IgD-negative memory B cell (primary cell): ENCODE measurements around the gene HSD3B2. TPM values are rescaled to one million over a fixed set of nuclear protein-coding genes. Genes with fewer than 3 reads are reported as not detected.
A peak's percentile ranks its signal among the peaks of the same experiment; 100 is the strongest.

ENCODE experiments used
- H3K27ac Mint-ChIP-seq, 3 donors: one replicate each; pipeline ENCODE4 v1.8.0; 2020 to 2022; ENCODE audit warnings: mild to moderate bottlenecking in 3 of 3, mixed read lengths in 3 of 3, moderate library complexity in 1 of 3
- H3K27me3 Mint-ChIP-seq: one replicate; pipeline ENCODE4 v1.8.0; 2021; ENCODE audit warnings: mixed read lengths
- H3K36me3 Mint-ChIP-seq: one replicate; pipeline ENCODE4 v1.8.0; 2020; ENCODE audit warnings: mild to moderate bottlenecking, mixed read lengths
- H3K4me1 Mint-ChIP-seq, 3 donors: one replicate each; pipeline ENCODE4 v1.8.0; 2020 to 2022; ENCODE audit warnings: mixed read lengths in 3 of 3, mild to moderate bottlenecking in 1 of 3
- H3K4me3 Mint-ChIP-seq, 4 donors: one replicate each; pipeline ENCODE4 v1.8.0; 2020 to 2022; ENCODE audit warnings: mild to moderate bottlenecking in 4 of 4, mixed read lengths in 4 of 4, moderate library complexity in 3 of 4
- H3K9me3 Mint-ChIP-seq, 3 donors: one replicate each; pipeline ENCODE4 v1.8.0; 2020 to 2021; ENCODE audit warnings: mixed read lengths in 3 of 3, mild to moderate bottlenecking in 1 of 3
- polyA plus RNA-seq: library from polyadenylated mRNA; unstranded; fragments of 300-500 nt; fragmentation: Illumina TruSeq; gene quantifications from one replicate; pipeline ENCODE4 v1.2.3, GENCODE V29; 2021

The HSD3B2 gene
- polyA plus RNA-seq, 1 donor from 2014 or later, result not detected

GRCh38 chr1:119428991-119429390 is 14.0 kb downstream of the HSD3B2 start:
- peaks cover 8% of the 10 kb centered on the region for H3K27me3 Mint-ChIP-seq
- no peaks in the 10 kb centered on the region for H3K36me3 Mint-ChIP-seq
- no peak overlapping the region for H3K27ac Mint-ChIP-seq
- H3K4me1 Mint-ChIP-seq, result no peaks in the 10 kb centered on the region
- H3K4me3 Mint-ChIP-seq, result no peak overlapping the region
- peaks cover 0 to 3% (median 0%) of the 10 kb centered on the region in 3 donors for H3K9me3 Mint-ChIP-seq

DNA sequence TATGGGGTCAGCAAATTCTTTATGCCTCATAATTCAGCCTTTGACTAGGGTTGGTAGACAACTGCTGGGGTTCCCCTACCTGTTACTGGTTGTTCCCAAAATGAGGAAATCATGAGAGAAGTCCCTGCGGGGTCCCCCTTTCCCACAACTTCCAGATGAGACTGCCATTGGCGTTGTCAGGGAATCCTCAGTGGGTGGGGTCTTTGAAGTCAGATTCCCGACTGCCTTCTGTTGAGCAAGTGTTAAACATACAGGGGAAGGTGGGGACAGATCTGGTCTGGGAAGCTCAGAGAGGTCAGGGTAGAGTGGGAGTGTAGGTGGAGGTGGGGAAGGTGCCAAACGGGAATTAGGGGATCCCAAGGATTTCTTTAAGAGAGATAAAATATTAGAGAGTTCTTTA is 14.7 kb downstream of the HSD3B2 start:
- H3K4me1 Mint-ChIP-seq, result no peaks in the 10 kb centered on the region
- H3K9me3 Mint-ChIP-seq, result peaks cover 0 to 3% (median 0%) of the 10 kb centered on the region in 3 donors
- H3K4me3 Mint-ChIP-seq, result no peak overlapping the region
- peaks cover 8% of the 10 kb centered on the region for H3K27me3 Mint-ChIP-seq
- no peak overlapping the region for H3K27ac Mint-ChIP-seq
- no peaks in the 10 kb centered on the region for H3K36me3 Mint-ChIP-seq

GRCh38 chr1:119430486-119430885 is 15.5 kb downstream of the HSD3B2 start:
- Mint-ChIP-seq H3K36me3 (no peaks in the 10 kb centered on the region), H3K27ac (peak overlapping the region in 1 of 3 donors; percentile 37), H3K4me3 (no peak overlapping the region), H3K4me1 (no peaks in the 10 kb centered on the region), H3K27me3 (peaks cover 8% of the 10 kb centered on the region), H3K9me3 (peaks cover 0 to 3% (median 0%) of the 10 kb centered on the region in 3 donors)

DNA sequence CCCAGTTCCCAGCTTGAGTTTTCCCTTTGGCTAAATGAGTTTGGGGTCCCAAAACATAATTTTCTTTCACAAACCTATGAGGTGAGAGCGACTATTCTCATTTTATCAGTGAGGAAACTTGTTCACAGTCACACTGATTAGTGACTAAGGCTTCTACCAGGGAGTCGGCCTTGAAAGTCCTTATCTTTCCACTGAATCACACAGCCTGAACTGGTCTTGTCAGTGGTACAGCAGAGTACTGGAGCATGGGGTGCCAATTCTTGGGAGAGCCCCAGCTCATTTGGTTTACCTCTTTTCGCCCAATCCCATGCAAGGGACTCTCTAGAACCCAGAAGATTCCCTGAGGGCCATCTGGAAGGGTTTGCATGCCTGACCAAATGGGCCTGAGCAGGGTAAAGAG is 16.9 kb downstream of the HSD3B2 start:
- Mint-ChIP-seq H3K9me3 (peaks cover 0 to 3% (median 0%) of the 10 kb centered on the region in 3 donors), H3K36me3 (no peaks in the 10 kb centered on the region), H3K27me3 (peaks cover 8% of the 10 kb centered on the region), H3K4me1 (no peaks in the 10 kb centered on the region), H3K4me3 (no peak overlapping the region), H3K27ac (no peak overlapping the region)

DNA sequence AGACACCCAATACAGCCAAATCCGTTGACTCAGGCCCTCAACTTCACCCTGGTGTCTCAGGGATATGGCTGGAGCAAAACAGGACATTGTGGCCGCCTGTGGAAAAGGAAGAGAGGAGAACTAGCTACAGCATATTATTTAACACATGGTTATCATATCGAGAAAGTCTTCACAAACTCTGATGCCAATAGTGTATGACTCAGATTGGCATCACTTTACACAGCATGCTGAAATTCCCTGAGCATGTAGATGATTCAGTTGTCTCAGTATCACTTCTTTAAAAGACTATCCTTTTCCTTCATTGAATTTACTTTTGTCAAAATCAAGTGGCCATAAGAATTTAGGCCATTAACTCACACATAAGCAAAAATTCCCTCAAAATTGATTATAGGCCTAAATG is 20.1 kb downstream of the HSD3B2 start:
- Mint-ChIP-seq H3K36me3 (no peaks in the 10 kb centered on the region), H3K4me1 (no peaks in the 10 kb centered on the region), H3K4me3 (no peak overlapping the region), H3K9me3 (peaks cover 0 to 1% (median 0%) of the 10 kb centered on the region in 3 donors), H3K27ac (no peak overlapping the region), H3K27me3 (peaks cover 6% of the 10 kb centered on the region)

GRCh38 chr1:119438761-119439160 is 23.8 kb downstream of the HSD3B2 start:
- Mint-ChIP-seq H3K9me3 (no peaks in the 10 kb centered on the region), H3K36me3 (no peaks in the 10 kb centered on the region), H3K27ac (no peak overlapping the region), H3K4me3 (no peak overlapping the region), H3K4me1 (no peaks in the 10 kb centered on the region), H3K27me3 (peaks cover 9% of the 10 kb centered on the region)

GRCh38 chr1:119440721-119441307 is 25.9 kb downstream of the HSD3B2 start:
- H3K27me3 Mint-ChIP-seq, result peaks cover 9% of the 10 kb centered on the region
- no peaks in the 10 kb centered on the region for H3K36me3 Mint-ChIP-seq
- H3K4me3 Mint-ChIP-seq, result no peak overlapping the region
- H3K4me1 Mint-ChIP-seq, result no peaks in the 10 kb centered on the region
- H3K27ac Mint-ChIP-seq, result no peak overlapping the region
- H3K9me3 Mint-ChIP-seq, result no peaks in the 10 kb centered on the region

- Mint-ChIP-seq H3K27me3 (peaks cover 9% of the 10 kb centered on the region), H3K9me3 (no peaks in the 10 kb centered on the region), H3K4me3 (no peak overlapping the region), H3K4me1 (no peaks in the 10 kb centered on the region), H3K36me3 (no peaks in the 10 kb centered on the region), H3K27ac (no peak overlapping the region)
Observed at GRCh38 chr1:119442756-119443155, 27.8 kb downstream of the HSD3B2 start.

GRCh38 chr1:119446321-119446720 is 31.4 kb downstream of the HSD3B2 start:
- Mint-ChIP-seq H3K36me3 (no peaks in the 10 kb centered on the region), H3K9me3 (no peaks in the 10 kb centered on the region), H3K4me1 (no peaks in the 10 kb centered on the region), H3K27ac (no peak overlapping the region), H3K27me3 (peaks cover 9% of the 10 kb centered on the region), H3K4me3 (no peak overlapping the region)

GRCh38 chr1:119447344-119448126 is 32.6 kb downstream of the HSD3B2 start:
- H3K4me1 Mint-ChIP-seq, result no peaks in the 10 kb centered on the region

DNA sequence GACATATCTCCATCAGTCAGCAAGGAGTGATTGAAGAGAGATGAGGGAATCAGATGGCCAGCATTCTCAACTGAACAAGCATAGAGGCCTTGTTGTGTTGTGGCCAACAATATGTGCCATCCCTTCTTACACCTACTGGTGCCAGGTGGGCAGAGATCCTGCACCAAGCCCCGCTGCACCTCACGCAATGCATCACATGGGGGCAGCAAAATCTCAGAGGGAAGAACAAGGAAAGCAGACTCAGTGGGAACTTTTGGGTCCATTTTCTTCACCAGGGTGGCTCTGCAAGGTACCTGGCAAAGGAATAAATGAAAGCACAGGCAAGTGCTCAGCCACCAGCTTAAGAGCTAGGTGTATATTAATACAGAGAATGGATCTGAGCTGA is 33.2 kb downstream of the HSD3B2 start:
- Mint-ChIP-seq H3K4me3 (no peak overlapping the region), H3K27me3 (peaks cover 5% of the 10 kb centered on the region), H3K9me3 (no peaks in the 10 kb centered on the region), H3K4me1 (no peaks in the 10 kb centered on the region), H3K27ac (no peak overlapping the region), H3K36me3 (peaks cover 2% of the 10 kb centered on the region)

More at GRCh38 chr1:119447344-119448126, 32.6 kb downstream of the HSD3B2 start:
- Mint-ChIP-seq H3K27me3 (peaks cover 5% of the 10 kb centered on the region), H3K27ac (no peak overlapping the region), H3K36me3 (no peaks in the 10 kb centered on the region), H3K4me3 (no peak overlapping the region), H3K9me3 (no peaks in the 10 kb centered on the region)

- H3K4me1 Mint-ChIP-seq, result no peaks in the 10 kb centered on the region
- H3K36me3 Mint-ChIP-seq, result peaks cover 2% of the 10 kb centered on the region
- no peak overlapping the region for H3K4me3 Mint-ChIP-seq
- no peak overlapping the region for H3K27ac Mint-ChIP-seq
- no peaks in the 10 kb centered on the region for H3K27me3 Mint-ChIP-seq
- H3K9me3 Mint-ChIP-seq, result peaks cover 0 to 2% (median 0%) of the 10 kb centered on the region in 3 donors
Observed at GRCh38 chr1:119449971-119450370, 35.0 kb downstream of the HSD3B2 start.

GRCh38 chr1:119451158-119451557 is 36.2 kb downstream of the HSD3B2 start:
- H3K9me3 Mint-ChIP-seq, result peaks cover 0 to 2% (median 0%) of the 10 kb centered on the region in 3 donors
- no peaks in the 10 kb centered on the region for H3K4me1 Mint-ChIP-seq
- H3K27ac Mint-ChIP-seq, result no peak overlapping the region
- no peaks in the 10 kb centered on the region for H3K27me3 Mint-ChIP-seq
- peaks cover 2% of the 10 kb centered on the region for H3K36me3 Mint-ChIP-seq
- no peak overlapping the region for H3K4me3 Mint-ChIP-seq

GRCh38 chr1:119452091-119452490 is 37.1 kb downstream of the HSD3B2 start:
- Mint-ChIP-seq H3K36me3 (peaks cover 2% of the 10 kb centered on the region), H3K4me3 (no peak overlapping the region), H3K9me3 (peaks cover 0 to 2% (median 0%) of the 10 kb centered on the region in 3 donors), H3K27ac (no peak overlapping the region), H3K27me3 (no peaks in the 10 kb centered on the region), H3K4me1 (no peaks in the 10 kb centered on the region)

- Mint-ChIP-seq H3K4me3 (no peak overlapping the region), H3K36me3 (peaks cover 2% of the 10 kb centered on the region), H3K27ac (no peak overlapping the region), H3K4me1 (no peaks in the 10 kb centered on the region), H3K9me3 (peaks cover 0 to 2% (median 0%) of the 10 kb centered on the region in 3 donors), H3K27me3 (no peaks in the 10 kb centered on the region)
Observed at GRCh38 chr1:119453021-119453420, 38.1 kb downstream of the HSD3B2 start.

- H3K4me3 Mint-ChIP-seq, result no peak overlapping the region
- H3K27me3 Mint-ChIP-seq, result peaks cover 3% of the 10 kb centered on the region
- H3K9me3 Mint-ChIP-seq, result peaks cover 0 to 11% (median 0%) of the 10 kb centered on the region in 3 donors
- peaks cover 3% of the 10 kb centered on the region for H3K36me3 Mint-ChIP-seq
- no peak overlapping the region for H3K27ac Mint-ChIP-seq
- no peaks in the 10 kb centered on the region for H3K4me1 Mint-ChIP-seq
Observed at GRCh38 chr1:119462964-119463363, 48.0 kb downstream of the HSD3B2 start.
